ENCODE results near the gene SORBS1. TPM values are rescaled to one million over a fixed set of nuclear protein-coding genes. Genes with fewer than 3 reads are reported as not detected.

The SORBS1 gene
- total and polyA plus RNA-seq, 8 donors = 34.4 to 713 (median 168) TPM

GRCh38 chr10:95421782-95422181 lies 139.4 kb downstream of the SORBS1 start:
- Histone ChIP-seq H3K9me3 (no peaks in the 10 kb centered on the region), H3K4me1 (peaks cover 16 to 88% (median 59%) of the 10 kb centered on the region in 4 donors), H3K36me3 (peaks cover 5 to 74% (median 57%) of the 10 kb centered on the region in 4 donors), H3K27me3 (no peaks in the 10 kb centered on the region), H3K27ac (peak overlapping the region in 4 of 5 donors; percentile 24 to 95 (median 77)), H3K4me3 (no peak overlapping the region)
- TF ChIP-seq CTCF (IDR thresholded peaks at IDR 0.05) (no peak), POLR2AphosphoS5 (IDR thresholded peaks at IDR 0.05) (no peak), POLR2A (IDR thresholded peaks at IDR 0.05) (no peak), EP300 (IDR thresholded peaks at IDR 0.05) (no peak)
- 70 to 94% (median 84%) methylated on average over 3 of the region's 3 CpGs for WGBS, 5 donors
- no peak for DNase-seq
- intact Hi-C loops (cut with DNase I; ENCODE audit: low total_unique reads) = loop anchor here (10.0 kb wide), 1 partner anchor 47 kb away; no protein-coding TSS in a partner anchor

- H3K9me3 ChIP-seq = no peaks in the 10 kb centered on the region
- peaks cover 5 to 81% (median 62%) of the 10 kb centered on the region in 4 donors for H3K36me3 ChIP-seq
- no peaks in the 10 kb centered on the region for H3K27me3 ChIP-seq
- no peak overlapping the region for H3K4me3 ChIP-seq
- WGBS, 5 donors = 65 to 80% (median 70%) methylated on average over 3 of the region's 3 CpGs
- H3K4me1 ChIP-seq = peaks cover 14 to 85% (median 49%) of the 10 kb centered on the region in 4 donors
- DNase-seq = no peak
- intact Hi-C loops (cut with DNase I; ENCODE audit: low total_unique reads) = no loop called here
- TF ChIP-seq POLR2AphosphoS5 (IDR thresholded peaks at IDR 0.05) (no peak), CTCF (IDR thresholded peaks at IDR 0.05) (no peak), EP300 (IDR thresholded peaks at IDR 0.05) (no peak), POLR2A (IDR thresholded peaks at IDR 0.05) (no peak)
- peak overlapping the region in 4 of 5 donors; percentile 50 to 95 (median 77) for H3K27ac ChIP-seq
Measured at GRCh38 chr10:95419399-95419798, 141.8 kb downstream of the SORBS1 start.

GRCh38 chr10:95416973-95417372 lies 144.2 kb downstream of the SORBS1 start:
- H3K36me3 ChIP-seq = peaks cover 5 to 76% (median 56%) of the 10 kb centered on the region in 4 donors
- H3K4me3 ChIP-seq = no peak overlapping the region
- peak overlapping the region in 4 of 5 donors; percentile 69 to 95 (median 78) for H3K27ac ChIP-seq
- DNase-seq = no peak
- H3K9me3 ChIP-seq = no peaks in the 10 kb centered on the region
- H3K27me3 ChIP-seq = no peaks in the 10 kb centered on the region
- peaks cover 6 to 87% (median 38%) of the 10 kb centered on the region in 4 donors for H3K4me1 ChIP-seq
- TF ChIP-seq POLR2A (IDR thresholded peaks at IDR 0.05) (no peak), EP300 (IDR thresholded peaks at IDR 0.05) (no peak), POLR2AphosphoS5 (IDR thresholded peaks at IDR 0.05) (peak in 1 of 3 donors; percentile 12)
- intact Hi-C loops (cut with DNase I; ENCODE audit: low total_unique reads) = no loop called here
- 84 to 94% (median 91%) methylated on average over 7 of the region's 7 CpGs for WGBS, 5 donors

GRCh38 chr10:95416270-95416669 lies 144.9 kb downstream of the SORBS1 start:
- H3K9me3 ChIP-seq = no peaks in the 10 kb centered on the region
- WGBS, 5 donors = 54 to 63% (median 57%) methylated on average over 4 of the region's 4 CpGs
- DNase-seq = no peak
- H3K4me3 ChIP-seq = peak overlapping the region in 1 of 4 donors; percentile 14
- H3K4me1 ChIP-seq = peaks cover 6 to 87% (median 35%) of the 10 kb centered on the region in 4 donors
- peaks cover 5 to 69% (median 49%) of the 10 kb centered on the region in 4 donors for H3K36me3 ChIP-seq
- no peak for TF ChIP-seq POLR2A (IDR thresholded peaks at IDR 0.05)
- TF ChIP-seq CTCF (IDR thresholded peaks at IDR 0.05) = no peak
- peak in 1 of 3 donors; percentile 22 for TF ChIP-seq POLR2AphosphoS5 (IDR thresholded peaks at IDR 0.05)
- TF ChIP-seq EP300 (IDR thresholded peaks at IDR 0.05) = no peak
- intact Hi-C loops (cut with DNase I; ENCODE audit: low total_unique reads) = no loop called here
- no peaks in the 10 kb centered on the region for H3K27me3 ChIP-seq
- peak overlapping the region in 4 of 5 donors; percentile 69 to 95 (median 78) for H3K27ac ChIP-seq

- TF ChIP-seq EP300 (IDR thresholded peaks at IDR 0.05) = no peak
- peak in 1 of 3 donors; percentile 39 for TF ChIP-seq POLR2AphosphoS5 (IDR thresholded peaks at IDR 0.05)
- no peak for TF ChIP-seq CTCF (IDR thresholded peaks at IDR 0.05)
- WGBS, 5 donors = 75 to 83% (median 77%) methylated on average over 16 of the region's 16 CpGs
- peak overlapping the region in 2 of 4 donors; percentile 5 to 14 for H3K4me3 ChIP-seq
- H3K27me3 ChIP-seq = no peaks in the 10 kb centered on the region
- DNase-seq = no peak
- H3K27ac ChIP-seq = peak overlapping the region in 4 of 5 donors; percentile 69 to 95 (median 78)
- intact Hi-C loops (cut with DNase I; ENCODE audit: low total_unique reads) = no loop called here
- peaks cover 6 to 87% (median 33%) of the 10 kb centered on the region in 4 donors for H3K4me1 ChIP-seq
- no peaks in the 10 kb centered on the region for H3K9me3 ChIP-seq
- H3K36me3 ChIP-seq = peaks cover 2 to 66% (median 42%) of the 10 kb centered on the region in 4 donors
Measured at GRCh38 chr10:95415621-95416031, 145.5 kb downstream of the SORBS1 start.
